T-helper 17 cell (primary cell): Measurements from ENCODE around the gene BRI3BP. TPM values are rescaled to one million over a fixed set of nuclear protein-coding genes. Genes with fewer than 3 reads are reported as not detected.
A peak's percentile ranks its signal among the peaks of the same experiment; 100 is the strongest.
"Not testable (repeated sequence)": the region's sequence is repeated elsewhere in the genome, so short reads cannot be mapped to it uniquely, and the experiment has no call there.

Experiments
- ATAC-seq: fragments of 150-1000 bp; cut with Tn5 transposase; 2 replicates; pipeline ENCODE4 v1.10.0; 2021; ENCODE audit warnings: mild to moderate bottlenecking, moderate library complexity
- DNase-seq, 3 donors: peaks; one replicate each; pipeline versions ENCODE4 v3.0.0 to v3.0.0-alpha.2; 2020 to 2021
- H3K9me3 ChIP-seq: one replicate; pipeline ENCODE4 v1.7.0; 2013; ENCODE audit warnings: low read length, mild to moderate bottlenecking; ENCODE audit not compliant: control insufficient read depth, poor library complexity, severe bottlenecking
- H3K27ac Mint-ChIP-seq: one replicate; pipeline ENCODE4 v1.8.0; 2022; ENCODE audit warnings: mild to moderate bottlenecking, moderate library complexity, mixed read lengths
- H3K27me3 Mint-ChIP-seq: one replicate; pipeline ENCODE4 v1.8.0; 2022; ENCODE audit warnings: mixed read lengths
- H3K36me3 Mint-ChIP-seq: one replicate; pipeline ENCODE4 v1.8.0; 2022; ENCODE audit warnings: low read depth, mixed read lengths
- H3K4me1 Mint-ChIP-seq: one replicate; pipeline ENCODE4 v1.8.0; 2022; ENCODE audit warnings: mild to moderate bottlenecking, mixed read lengths
- H3K4me3 Mint-ChIP-seq: one replicate; pipeline ENCODE4 v1.8.0; 2022; ENCODE audit warnings: mild to moderate bottlenecking, moderate library complexity, mixed read lengths
- total RNA-seq, 4 donors: library from RNA in 2 of 4; stranded (reverse) in 2 of 4; gene quantifications; one replicate each; pipeline ENCODE4 v1.2.3 and lab custom pipeline; 2022 to 2026

Gene BRI3BP
- total RNA-seq, 2 donors from 2014 or later = 3.7 to 4.6 TPM

GRCh38 chr12:124963211-124963610, 30.2 kb upstream of the BRI3BP start:
- no peaks in the 10 kb centered on the region for H3K9me3 ChIP-seq
- DNase-seq = no peak
- Mint-ChIP-seq H3K4me1 (peaks cover 4% of the 10 kb centered on the region), H3K36me3 (peaks cover 5% of the 10 kb centered on the region), H3K27ac (no peak overlapping the region), H3K4me3 (no peak overlapping the region), H3K27me3 (no peaks in the 10 kb centered on the region)
- no peak for ATAC-seq

GRCh38 chr12:124964251-124964650, 29.2 kb upstream of the BRI3BP start:
- peaks cover 4% of the 10 kb centered on the region for H3K4me1 Mint-ChIP-seq
- peaks cover 5% of the 10 kb centered on the region for H3K36me3 Mint-ChIP-seq
- ATAC-seq (no peak), DNase-seq (no peak)
- H3K9me3 ChIP-seq = no peaks in the 10 kb centered on the region
- H3K27ac Mint-ChIP-seq = no peak overlapping the region
- H3K27me3 Mint-ChIP-seq = no peaks in the 10 kb centered on the region
- no peak overlapping the region for H3K4me3 Mint-ChIP-seq

- DNase-seq (no peak), ATAC-seq (no peak)
Observed at GRCh38 chr12:124964836-124965462, 28.5 kb upstream of the BRI3BP start.

GRCh38 chr12:124967016-124967739, 26.3 kb upstream of the BRI3BP start:
- no peak for ATAC-seq
- H3K27ac Mint-ChIP-seq = no peak overlapping the region
- H3K36me3 Mint-ChIP-seq = peaks cover 7% of the 10 kb centered on the region
- H3K27me3 Mint-ChIP-seq = no peaks in the 10 kb centered on the region
- no peak for DNase-seq
- H3K9me3 ChIP-seq = no peaks in the 10 kb centered on the region
- no peak overlapping the region for H3K4me3 Mint-ChIP-seq
- H3K4me1 Mint-ChIP-seq = peaks cover 4% of the 10 kb centered on the region

More at GRCh38 chr12:124964836-124965462, 28.5 kb upstream of the BRI3BP start:
- Mint-ChIP-seq H3K27me3 (no peaks in the 10 kb centered on the region), H3K27ac (no peak overlapping the region), H3K36me3 (peaks cover 5% of the 10 kb centered on the region), H3K4me1 (peaks cover 4% of the 10 kb centered on the region), H3K4me3 (no peak overlapping the region)
- no peaks in the 10 kb centered on the region for H3K9me3 ChIP-seq

- no peak overlapping the region for H3K27ac Mint-ChIP-seq
- H3K4me3 Mint-ChIP-seq = no peak overlapping the region
- H3K4me1 Mint-ChIP-seq = peaks cover 2% of the 10 kb centered on the region
- no peak for ATAC-seq
- H3K9me3 ChIP-seq = no peaks in the 10 kb centered on the region
- DNase-seq = no peak
- H3K27me3 Mint-ChIP-seq = no peaks in the 10 kb centered on the region
- peaks cover 7% of the 10 kb centered on the region for H3K36me3 Mint-ChIP-seq
Observed at GRCh38 chr12:124968656-124969055, 24.8 kb upstream of the BRI3BP start.

GRCh38 chr12:124970647-124971402, 22.6 kb upstream of the BRI3BP start:
- Mint-ChIP-seq H3K36me3 (peaks cover 4% of the 10 kb centered on the region), H3K4me3 (no peak overlapping the region), H3K27ac (peak overlapping the region; percentile 49), H3K27me3 (no peaks in the 10 kb centered on the region), H3K4me1 (no peaks in the 10 kb centered on the region)
- H3K9me3 ChIP-seq = no peaks in the 10 kb centered on the region
- DNase-seq (no peak), ATAC-seq (no peak)

- H3K9me3 ChIP-seq = no peaks in the 10 kb centered on the region
- Mint-ChIP-seq H3K36me3 (peaks cover 4% of the 10 kb centered on the region), H3K4me1 (no peaks in the 10 kb centered on the region), H3K27me3 (no peaks in the 10 kb centered on the region), H3K27ac (no peak overlapping the region), H3K4me3 (no peak overlapping the region)
- no peak for DNase-seq
- no peak for ATAC-seq
Observed at GRCh38 chr12:124971603-124972002, 21.8 kb upstream of the BRI3BP start.

- DNase-seq = no peak
Observed at GRCh38 chr12:124972211-124972610, 21.2 kb upstream of the BRI3BP start.

GRCh38 chr12:124975276-124975675, 18.2 kb upstream of the BRI3BP start:
- H3K9me3 ChIP-seq = no peaks in the 10 kb centered on the region
- H3K27ac Mint-ChIP-seq = no peak overlapping the region
- H3K4me1 Mint-ChIP-seq = peaks cover 3% of the 10 kb centered on the region
- peaks cover 2% of the 10 kb centered on the region for H3K36me3 Mint-ChIP-seq
- no peak for ATAC-seq
- no peak for DNase-seq
- H3K27me3 Mint-ChIP-seq = no peaks in the 10 kb centered on the region
- H3K4me3 Mint-ChIP-seq = no peak overlapping the region

More at GRCh38 chr12:124972211-124972610, 21.2 kb upstream of the BRI3BP start:
- no peaks in the 10 kb centered on the region for H3K4me1 Mint-ChIP-seq
- peaks cover 2% of the 10 kb centered on the region for H3K36me3 Mint-ChIP-seq
- no peaks in the 10 kb centered on the region for H3K27me3 Mint-ChIP-seq
- ATAC-seq = no peak
- H3K27ac Mint-ChIP-seq = no peak overlapping the region
- no peaks in the 10 kb centered on the region for H3K9me3 ChIP-seq
- no peak overlapping the region for H3K4me3 Mint-ChIP-seq

GRCh38 chr12:124976999-124977398, 16.4 kb upstream of the BRI3BP start:
- peak overlapping the region; percentile 43 for H3K27ac Mint-ChIP-seq
- no peak for ATAC-seq
- no peak overlapping the region for H3K4me3 Mint-ChIP-seq
- H3K4me1 Mint-ChIP-seq = peaks cover 5% of the 10 kb centered on the region
- H3K27me3 Mint-ChIP-seq = no peaks in the 10 kb centered on the region
- peaks cover 4% of the 10 kb centered on the region for H3K36me3 Mint-ChIP-seq
- no peak for DNase-seq
- H3K9me3 ChIP-seq = no peaks in the 10 kb centered on the region

- peaks cover 4% of the 10 kb centered on the region for H3K36me3 Mint-ChIP-seq
- peaks cover 9% of the 10 kb centered on the region for H3K4me1 Mint-ChIP-seq
Observed at GRCh38 chr12:124979568-124979967, 13.9 kb upstream of the BRI3BP start.

GRCh38 chr12:124980098-124980892, 13.2 kb upstream of the BRI3BP start:
- Mint-ChIP-seq H3K27ac (no peak overlapping the region), H3K4me3 (no peak overlapping the region), H3K36me3 (peaks cover 6% of the 10 kb centered on the region), H3K4me1 (peaks cover 11% of the 10 kb centered on the region), H3K27me3 (no peaks in the 10 kb centered on the region)
- ATAC-seq (no peak), DNase-seq (no peak)
- no peaks in the 10 kb centered on the region for H3K9me3 ChIP-seq

More at GRCh38 chr12:124979568-124979967, 13.9 kb upstream of the BRI3BP start:
- no peak for ATAC-seq
- no peaks in the 10 kb centered on the region for H3K9me3 ChIP-seq
- DNase-seq = no peak
- no peaks in the 10 kb centered on the region for H3K27me3 Mint-ChIP-seq
- no peak overlapping the region for H3K4me3 Mint-ChIP-seq
- no peak overlapping the region for H3K27ac Mint-ChIP-seq

- H3K27ac Mint-ChIP-seq, DNase-seq, H3K9me3 ChIP-seq, H3K36me3 Mint-ChIP-seq, H3K4me3 Mint-ChIP-seq, ATAC-seq, H3K27me3 Mint-ChIP-seq: not testable (repeated sequence)
- peaks cover 18% of the 10 kb centered on the region for H3K4me1 Mint-ChIP-seq
Observed at GRCh38 chr12:124986876-124987275, 6.6 kb upstream of the BRI3BP start.
